LNCaP clone FGC (cell line): ENCODE measurements around the gene RAB14.
"Not testable (repeated sequence)": the region's sequence is repeated elsewhere in the genome, so short reads cannot be mapped to it uniquely, and the experiment has no call there.

Experiments used
- DNase-seq: peaks from one replicate; pipeline ENCODE4 v3.0.0-alpha.2; 2011; ENCODE audit warnings: low read depth
- H3K4me3 ChIP-seq: 2 replicates; pipeline ENCODE4 v1.5.1; 2011; ENCODE audit warnings: mild to moderate bottlenecking, low read depth, low read length, control low read depth
- CTCF ChIP-seq: IDR thresholded peaks from 2 replicates; pipeline ENCODE4 v1.5.1; 2012; ENCODE audit warnings: mild to moderate bottlenecking; ENCODE audit not compliant: control insufficient read depth, insufficient read depth; ENCODE audit errors: extremely low read depth

Gene RAB14

GRCh38 chr9:121135642-121136041 lies 66.0 kb downstream of the RAB14 start:
- no peak for TF ChIP-seq CTCF
- DNase-seq, result no peak
- H3K4me3 ChIP-seq, result no peak overlapping the region

GRCh38 chr9:121133104-121133816 lies 68.4 kb downstream of the RAB14 start:
- TF ChIP-seq CTCF, result no peak
- H3K4me3 ChIP-seq, result no peak overlapping the region
- DNase-seq, result no peak

- not testable (repeated sequence) for H3K4me3 ChIP-seq, DNase-seq
Observed at GRCh38 chr9:121129384-121129783, 72.3 kb downstream of the RAB14 start.
